Measurements from ENCODE around the gene HNF4A. TPM values are rescaled to one million over a fixed set of nuclear protein-coding genes. Genes with fewer than 3 reads are reported as not detected.
A peak's percentile ranks its signal among the peaks of the same experiment; 100 is the strongest.

Gene HNF4A
- total and polyA plus RNA-seq, 2 of the 13 experiments (the other 11 are each of a cell fraction or from before 2014, with no cell fraction given), result 80.9 to 169 TPM

DNA sequence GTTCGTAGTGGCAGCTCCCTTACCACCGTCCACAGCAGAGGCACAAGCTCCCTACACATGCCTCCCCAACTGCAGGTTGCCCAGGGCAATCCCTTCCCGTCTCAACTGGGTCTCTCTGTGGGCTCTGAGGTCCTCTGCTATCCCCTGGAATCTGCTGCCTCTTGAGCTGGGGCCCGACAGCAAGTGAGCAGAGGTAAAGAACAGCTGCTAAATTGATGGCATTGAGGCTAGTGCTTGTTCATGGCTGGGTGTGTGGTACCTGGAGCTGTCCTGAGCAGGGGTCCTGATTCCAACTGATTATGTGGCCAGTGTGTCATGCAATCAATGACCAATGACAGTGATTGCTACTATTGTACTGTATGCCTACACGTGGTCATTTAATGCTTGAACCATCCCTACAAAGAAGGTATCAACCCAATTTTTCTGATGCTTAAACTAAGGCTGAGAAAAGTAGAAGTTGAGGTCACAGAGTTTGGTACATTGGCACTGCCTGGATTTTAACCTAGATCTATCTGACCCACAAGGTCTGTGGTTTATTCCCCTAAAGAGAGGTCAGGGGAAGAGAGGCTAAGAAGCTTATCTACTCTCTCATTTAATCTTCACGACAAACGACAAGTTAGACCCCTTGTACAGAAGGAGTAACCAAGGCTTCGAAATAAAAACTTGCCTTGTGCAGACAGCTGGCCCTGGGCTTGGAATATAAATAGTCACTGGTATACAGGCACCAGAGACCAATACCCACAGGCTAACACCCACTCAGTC lies 41.1 kb downstream of the HNF4A start (continued):
- TF ChIP-seq ZBTB2 (CRISPR knock-in tag; IDR thresholded peaks at IDR 0.05; ENCODE audit: low read depth), result no peak
- 0 out of 2 replicates have a peak, but pooled peaks have one; percentile 15 for TF ChIP-seq ESRRA (CRISPR knock-in tag; IDR thresholded peaks at IDR 0.05; ENCODE audit: low read depth)
- no peak for TF ChIP-seq HNF4G (IDR thresholded peaks at IDR 0.05; ENCODE audit: borderline replicate concordance, low read depth, low read length)
- no peak for TF ChIP-seq HNF4G (CRISPR knock-in tag; IDR thresholded peaks at IDR 0.05; ENCODE audit: borderline replicate concordance, low read depth)
- no peak for TF ChIP-seq ZNF333 (CRISPR knock-in tag; IDR thresholded peaks at IDR 0.05; ENCODE audit: borderline replicate concordance)
- no peak for TF ChIP-seq ZNF558 (CRISPR knock-in tag; IDR thresholded peaks at IDR 0.05; ENCODE audit: borderline replicate concordance)
- 0 out of 2 replicates have a peak, but pooled peaks have one; percentile 44 for TF ChIP-seq NFE2L1 (CRISPR knock-in tag; IDR thresholded peaks at IDR 0.05; ENCODE audit: borderline replicate concordance)
- TF ChIP-seq SIN3B (IDR thresholded peaks at IDR 0.05; ENCODE audit: low read length), result no peak
- TF ChIP-seq ZBTB7A (CRISPR knock-in tag; IDR thresholded peaks at IDR 0.05), result peak; percentile 77; the same call in 1 of the 2 replicates
- TF ChIP-seq FOXP1 (IDR thresholded peaks at IDR 0.05), result no peak
- no peak for TF ChIP-seq FOXP1 (CRISPR knock-in tag; IDR thresholded peaks at IDR 0.05)
- TF ChIP-seq SNAI1 (CRISPR knock-in tag; IDR thresholded peaks at IDR 0.05; ENCODE audit: borderline replicate concordance), result peak; percentile 49; the same call in 1 of the 2 replicates
- peak; percentile 70; the same call in 1 of the 2 replicates for TF ChIP-seq WIZ (CRISPR knock-in tag; IDR thresholded peaks at IDR 0.05)
- no peak for TF ChIP-seq ZMYM4 (CRISPR knock-in tag; IDR thresholded peaks at IDR 0.05)
- TF ChIP-seq ZNF740 (CRISPR knock-in tag; IDR thresholded peaks at IDR 0.05), result no peak
- TF ChIP-seq, protein P1, sequence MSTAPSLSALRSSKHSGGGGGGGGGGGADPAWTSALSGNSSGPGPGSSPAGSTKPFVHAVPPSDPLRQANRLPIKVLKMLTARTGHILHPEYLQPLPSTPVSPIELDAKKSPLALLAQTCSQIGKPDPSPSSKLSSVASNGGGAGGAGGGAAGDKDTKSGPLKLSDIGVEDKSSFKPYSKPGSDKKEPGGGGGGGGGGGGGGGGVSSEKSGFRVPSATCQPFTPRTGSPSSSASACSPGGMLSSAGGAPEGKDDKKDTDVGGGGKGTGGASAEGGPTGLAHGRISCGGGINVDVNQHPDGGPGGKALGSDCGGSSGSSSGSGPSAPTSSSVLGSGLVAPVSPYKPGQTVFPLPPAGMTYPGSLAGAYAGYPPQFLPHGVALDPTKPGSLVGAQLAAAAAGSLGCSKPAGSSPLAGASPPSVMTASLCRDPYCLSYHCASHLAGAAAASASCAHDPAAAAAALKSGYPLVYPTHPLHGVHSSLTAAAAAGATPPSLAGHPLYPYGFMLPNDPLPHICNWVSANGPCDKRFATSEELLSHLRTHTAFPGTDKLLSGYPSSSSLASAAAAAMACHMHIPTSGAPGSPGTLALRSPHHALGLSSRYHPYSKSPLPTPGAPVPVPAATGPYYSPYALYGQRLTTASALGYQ (CRISPR knock-in tag; IDR thresholded peaks at IDR 0.05), result no peak
- TF ChIP-seq DNMT3B (CRISPR knock-in tag; conservative IDR thresholded peaks at IDR 0.05), result no peak
- peak; percentile 47; the same call in 1 of the 2 replicates for TF ChIP-seq JUN (CRISPR knock-in tag; IDR thresholded peaks at IDR 0.05)
- TF ChIP-seq ZNF441 (CRISPR knock-in tag; IDR thresholded peaks at IDR 0.05; ENCODE audit: borderline replicate concordance), result peak; percentile 42; the same call in 1 of the 2 replicates
- TF ChIP-seq, protein P2, sequence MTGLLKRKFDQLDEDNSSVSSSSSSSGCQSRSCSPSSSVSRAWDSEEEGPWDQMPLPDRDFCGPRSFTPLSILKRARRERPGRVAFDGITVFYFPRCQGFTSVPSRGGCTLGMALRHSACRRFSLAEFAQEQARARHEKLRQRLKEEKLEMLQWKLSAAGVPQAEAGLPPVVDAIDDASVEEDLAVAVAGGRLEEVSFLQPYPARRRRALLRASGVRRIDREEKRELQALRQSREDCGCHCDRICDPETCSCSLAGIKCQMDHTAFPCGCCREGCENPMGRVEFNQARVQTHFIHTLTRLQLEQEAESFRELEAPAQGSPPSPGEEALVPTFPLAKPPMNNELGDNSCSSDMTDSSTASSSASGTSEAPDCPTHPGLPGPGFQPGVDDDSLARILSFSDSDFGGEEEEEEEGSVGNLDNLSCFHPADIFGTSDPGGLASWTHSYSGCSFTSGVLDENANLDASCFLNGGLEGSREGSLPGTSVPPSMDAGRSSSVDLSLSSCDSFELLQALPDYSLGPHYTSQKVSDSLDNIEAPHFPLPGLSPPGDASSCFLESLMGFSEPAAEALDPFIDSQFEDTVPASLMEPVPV (CRISPR knock-in tag; IDR thresholded peaks at IDR 0.05), result 0 out of 2 replicates have a peak, but pooled peaks have one; percentile 38
- TF ChIP-seq SNAPC5 (CRISPR knock-in tag; IDR thresholded peaks at IDR 0.05; ENCODE audit: borderline replicate concordance), result no peak
